ENCODE results near the gene HTR3C.
A peak's percentile ranks its signal among the peaks of the same experiment; 100 is the strongest.
"Not testable (repeated sequence)": the region's sequence is repeated elsewhere in the genome, so short reads cannot be mapped to it uniquely, and the experiment has no call there.

Gene HTR3C

GRCh38 chr3:184005941-184006507 lies 46.8 kb upstream of the HTR3C start (continued):
- TF ChIP-seq ZNF518A (tag by site-specific recombination; conservative IDR thresholded peaks at IDR 0.05; ENCODE audit: low read depth) (no peak), ZNF449 (tag by site-specific recombination; IDR thresholded peaks at IDR 0.05) (peak; percentile 90), ZNF423 (tag by site-specific recombination; IDR thresholded peaks at IDR 0.05) (no peak), ZBTB44 (tag by site-specific recombination; IDR thresholded peaks at IDR 0.05) (0 out of 2 replicates have a peak, but pooled peaks have one; percentile 10), ZNF629 (tag by site-specific recombination; IDR thresholded peaks at IDR 0.05) (peak; percentile 43), TRIM28 (IDR thresholded peaks at IDR 0.05; ENCODE audit: borderline replicate concordance, low read length) (peak; percentile 40; the same call in 1 of the 2 replicates), KLF8 (tag by site-specific recombination; IDR thresholded peaks at IDR 0.05) (peak; percentile 56; the same call in 1 of the 2 replicates), SP2 (tag by site-specific recombination; IDR thresholded peaks at IDR 0.05) (peak; percentile 12; the same call in 1 of the 2 replicates)

- POLR2A ChIA-PET, result interaction anchor here (1.4 kb wide), 1 partner anchor 11 kb away, joined by 4 read pairs; the partner anchor contains the start of gene ABCC5
- H3K4me1 ChIP-seq (ENCODE audit: control insufficient read depth, insufficient read depth, low read length); H3K4me3 ChIP-seq (ENCODE audit: low read depth, low read length); H3K27ac ChIP-seq (ENCODE audit: extremely low read depth, low read depth, low read length); H3K9me3 ChIP-seq (ENCODE audit: control insufficient read depth, insufficient read depth, low read depth, low read length): not testable (repeated sequence)
- CTCF ChIA-PET, result interaction anchor here (0.9 to 2.2 kb wide), 4 partner anchors 9 to 128 kb away, joined by 3 to 16 read pairs (median 5); partner anchors contain the start of genes ABCC5, EIF2B5 and PARL
- peak; percentile 50; the same call in 1 of the 2 replicates for TF ChIP-seq ZNF664 (tag by site-specific recombination; IDR thresholded peaks at IDR 0.05)
- TF ChIP-seq KLF1 (tag by site-specific recombination; IDR thresholded peaks at IDR 0.05), result peak; percentile 67
- peaks cover 3 to 40% of the 10 kb centered on the region in 2 experiments for H3K36me3 ChIP-seq (ENCODE audit: control insufficient read depth in 2 of 2, insufficient read depth in 1 of 2, low read length in 2 of 2)
Measured at GRCh38 chr3:184007143-184007813, 45.6 kb upstream of the HTR3C start.

GRCh38 chr3:184008161-184008560 lies 44.7 kb upstream of the HTR3C start:
- H3K36me3 ChIP-seq (ENCODE audit: control insufficient read depth in 2 of 2, insufficient read depth in 1 of 2, low read length in 2 of 2), result peaks cover 3 to 41% of the 10 kb centered on the region in 2 experiments
- H3K27ac ChIP-seq (ENCODE audit: extremely low read depth, low read depth, low read length), result no peak overlapping the region
- H3K9me3 ChIP-seq (ENCODE audit: control insufficient read depth, insufficient read depth, low read depth, low read length), result no peaks in the 10 kb centered on the region
- peaks cover 3% of the 10 kb centered on the region; the same call in 1 of the 2 replicates for H3K4me1 ChIP-seq (ENCODE audit: control insufficient read depth, insufficient read depth, low read length)
- ChIA-PET CTCF (interaction anchor here (1.1 to 2.2 kb wide), 2 partner anchors 10 to 123 kb away, joined by 4 to 6 read pairs; partner anchors contain the start of genes ABCC5 and PARL), POLR2A (interaction anchor here (1.4 kb wide), 1 partner anchor 10 kb away, joined by 4 read pairs; the partner anchor contains the start of gene ABCC5)
- no peak overlapping the region for H3K4me3 ChIP-seq (ENCODE audit: low read depth, low read length)
- TF ChIP-seq ZNF449 (tag by site-specific recombination; IDR thresholded peaks at IDR 0.05) (no peak), ZBTB20 (tag by site-specific recombination; IDR thresholded peaks at IDR 0.05) (no peak), ZBTB26 (tag by site-specific recombination; optimal IDR thresholded peaks at IDR 0.05) (no peak), KLF10 (tag by site-specific recombination; IDR thresholded peaks at IDR 0.05) (no peak), ZNF747 (tag by site-specific recombination; IDR thresholded peaks at IDR 0.05) (no peak), ZNF513 (tag by site-specific recombination; IDR thresholded peaks at IDR 0.05) (no peak), ZEB2 (tag by site-specific recombination; IDR thresholded peaks at IDR 0.05) (no peak)

Measured in HEK293 (cell line).